Stimulated activated naive CD8-positive, alpha-beta T cell treated with anti-CD3 and anti-CD28 coated beads, Interleukin-15, Interleukin-2, amounts not matched to agents 100 ng/mL and 50 ng/mL, for 24 hours (primary cell): ENCODE results near the gene KCNH3.

Source experiments
- H3K27ac Mint-ChIP-seq: one replicate; pipeline ENCODE4 v1.8.0; 2021; ENCODE audit warnings: mild to moderate bottlenecking, mixed read lengths
- H3K27me3 Mint-ChIP-seq: one replicate; pipeline ENCODE4 v1.8.0; 2021; ENCODE audit warnings: mixed read lengths
- H3K36me3 Mint-ChIP-seq: one replicate; pipeline ENCODE4 v1.8.0; 2021; ENCODE audit warnings: low read depth, mixed read lengths
- H3K4me1 Mint-ChIP-seq: one replicate; pipeline ENCODE4 v1.8.0; 2021; ENCODE audit warnings: low read depth, mixed read lengths
- H3K4me3 Mint-ChIP-seq: one replicate; pipeline ENCODE4 v1.8.0; 2021; ENCODE audit warnings: mild to moderate bottlenecking, mixed read lengths
- H3K9me3 Mint-ChIP-seq: one replicate; pipeline ENCODE4 v1.8.0; 2021; ENCODE audit warnings: mixed read lengths

KCNH3 gene

GRCh38 chr12:49559011-49559675 lies 20.3 kb downstream of the KCNH3 start:
- H3K36me3 Mint-ChIP-seq = peaks cover 42% of the 10 kb centered on the region
- peaks cover 31% of the 10 kb centered on the region for H3K4me1 Mint-ChIP-seq
- no peak overlapping the region for H3K27ac Mint-ChIP-seq
- no peak overlapping the region for H3K4me3 Mint-ChIP-seq
- H3K9me3 Mint-ChIP-seq = no peaks in the 10 kb centered on the region
- no peaks in the 10 kb centered on the region for H3K27me3 Mint-ChIP-seq

- H3K36me3 Mint-ChIP-seq = peaks cover 46% of the 10 kb centered on the region
- H3K4me3 Mint-ChIP-seq = peak overlapping the region; percentile 33
- H3K27me3 Mint-ChIP-seq = no peaks in the 10 kb centered on the region
- peak overlapping the region; percentile 66 for H3K27ac Mint-ChIP-seq
- no peaks in the 10 kb centered on the region for H3K9me3 Mint-ChIP-seq
- peaks cover 47% of the 10 kb centered on the region for H3K4me1 Mint-ChIP-seq
These were observed 21.9 kb downstream of the KCNH3 start for GRCh38 chr12:49560695-49561094.

GRCh38 chr12:49562233-49562632 lies 23.4 kb downstream of the KCNH3 start:
- Mint-ChIP-seq H3K4me3 (no peak overlapping the region), H3K4me1 (peaks cover 58% of the 10 kb centered on the region), H3K27me3 (no peaks in the 10 kb centered on the region), H3K9me3 (no peaks in the 10 kb centered on the region), H3K36me3 (peaks cover 46% of the 10 kb centered on the region), H3K27ac (peak overlapping the region; percentile 3)

- Mint-ChIP-seq H3K9me3 (no peaks in the 10 kb centered on the region), H3K4me3 (no peak overlapping the region), H3K27ac (no peak overlapping the region), H3K4me1 (peaks cover 64% of the 10 kb centered on the region), H3K36me3 (peaks cover 46% of the 10 kb centered on the region), H3K27me3 (no peaks in the 10 kb centered on the region)
These were observed 24.0 kb downstream of the KCNH3 start for GRCh38 chr12:49562831-49563230.

GRCh38 chr12:49563951-49564685 lies 25.3 kb downstream of the KCNH3 start:
- Mint-ChIP-seq H3K9me3 (no peaks in the 10 kb centered on the region), H3K36me3 (peaks cover 41% of the 10 kb centered on the region), H3K4me3 (no peak overlapping the region), H3K27ac (no peak overlapping the region), H3K27me3 (no peaks in the 10 kb centered on the region), H3K4me1 (peaks cover 74% of the 10 kb centered on the region)

- H3K4me1 Mint-ChIP-seq = peaks cover 76% of the 10 kb centered on the region
- H3K27me3 Mint-ChIP-seq = no peaks in the 10 kb centered on the region
- H3K27ac Mint-ChIP-seq = no peak overlapping the region
- no peak overlapping the region for H3K4me3 Mint-ChIP-seq
- no peaks in the 10 kb centered on the region for H3K9me3 Mint-ChIP-seq
- H3K36me3 Mint-ChIP-seq = peaks cover 38% of the 10 kb centered on the region
These were observed 26.0 kb downstream of the KCNH3 start for GRCh38 chr12:49564686-49565405.

- H3K4me3 Mint-ChIP-seq = no peak overlapping the region
- no peaks in the 10 kb centered on the region for H3K9me3 Mint-ChIP-seq
- H3K27ac Mint-ChIP-seq = no peak overlapping the region
- peaks cover 77% of the 10 kb centered on the region for H3K4me1 Mint-ChIP-seq
- H3K36me3 Mint-ChIP-seq = peaks cover 32% of the 10 kb centered on the region
- no peaks in the 10 kb centered on the region for H3K27me3 Mint-ChIP-seq
These were observed 26.8 kb downstream of the KCNH3 start for GRCh38 chr12:49565406-49566265.

- no peak overlapping the region for H3K4me3 Mint-ChIP-seq
- no peaks in the 10 kb centered on the region for H3K9me3 Mint-ChIP-seq
- H3K4me1 Mint-ChIP-seq = peaks cover 75% of the 10 kb centered on the region
These were observed 27.5 kb downstream of the KCNH3 start for GRCh38 chr12:49566361-49566760.

GRCh38 chr12:49567302-49567610 lies 28.4 kb downstream of the KCNH3 start:
- peak overlapping the region; percentile 97 for H3K4me3 Mint-ChIP-seq
- peak overlapping the region; percentile 98 for H3K27ac Mint-ChIP-seq
- H3K36me3 Mint-ChIP-seq = peaks cover 31% of the 10 kb centered on the region
- H3K27me3 Mint-ChIP-seq = no peaks in the 10 kb centered on the region
- peaks cover 70% of the 10 kb centered on the region for H3K4me1 Mint-ChIP-seq
- no peaks in the 10 kb centered on the region for H3K9me3 Mint-ChIP-seq

More at GRCh38 chr12:49566361-49566760, 27.5 kb downstream of the KCNH3 start:
- Mint-ChIP-seq H3K27ac (no peak overlapping the region), H3K27me3 (no peaks in the 10 kb centered on the region), H3K36me3 (peaks cover 28% of the 10 kb centered on the region)

GRCh38 chr12:49567611-49568441 lies 29.0 kb downstream of the KCNH3 start, which contains the start of gene MCRS1:
Gene MCRS1 (minus strand): TSS chr12:49568142. CDS start chr12:49566731, 1,411 bp downstream.
- H3K27me3 Mint-ChIP-seq = no peaks in the 10 kb centered on the region

GRCh38 chr12:49568442-49569162 lies 29.8 kb downstream of the KCNH3 start:
- Mint-ChIP-seq H3K4me3 (peak overlapping the region; percentile 97), H3K27ac (peak overlapping the region; percentile 98), H3K4me1 (peaks cover 65% of the 10 kb centered on the region), H3K9me3 (no peaks in the 10 kb centered on the region), H3K27me3 (no peaks in the 10 kb centered on the region), H3K36me3 (peaks cover 24% of the 10 kb centered on the region)

More at GRCh38 chr12:49567611-49568441, 29.0 kb downstream of the KCNH3 start, which contains the start of gene MCRS1:
- peak within 1 kb of the TSS; percentile 97 for H3K4me3 Mint-ChIP-seq
- peaks cover 65% of the 10 kb centered on the region for H3K4me1 Mint-ChIP-seq
- H3K9me3 Mint-ChIP-seq = no peaks in the 10 kb centered on the region
- H3K27ac Mint-ChIP-seq = peak within 1 kb of the TSS; percentile 98
- peaks cover 26% of the 10 kb centered on the region for H3K36me3 Mint-ChIP-seq

- Mint-ChIP-seq H3K27me3 (no peaks in the 10 kb centered on the region), H3K36me3 (peaks cover 27% of the 10 kb centered on the region)
These were observed 38.9 kb downstream of the KCNH3 start for GRCh38 chr12:49577589-49578315.

More at GRCh38 chr12:49577589-49578315, 38.9 kb downstream of the KCNH3 start:
- Mint-ChIP-seq H3K9me3 (no peaks in the 10 kb centered on the region), H3K27ac (no peak overlapping the region), H3K4me1 (peaks cover 17% of the 10 kb centered on the region), H3K4me3 (no peak overlapping the region)
